DMS 273 (cell line): Measurements from ENCODE around the gene PLIN4.

Experiments used
- DNase-seq: peaks from one replicate; lab custom pipeline; 2025; ENCODE audit not compliant: unreplicated experiment; lab: John Stamatoyannopoulos, UW

Gene PLIN4

GRCh38 chr19:4493104-4493928 lies 25.0 kb downstream of the PLIN4 start:
- DNase-seq: no peak

GRCh38 chr19:4492337-4493103 lies 25.8 kb downstream of the PLIN4 start:
- no peak for DNase-seq

GRCh38 chr19:4491446-4491845 lies 26.8 kb downstream of the PLIN4 start:
- DNase-seq: no peak

- no peak for DNase-seq
These were observed 29.8 kb downstream of the PLIN4 start for GRCh38 chr19:4488496-4488895.

- no peak for DNase-seq
These were observed 30.7 kb downstream of the PLIN4 start for GRCh38 chr19:4487572-4487971.

- no peak for DNase-seq
These were observed 34.9 kb downstream of the PLIN4 start for GRCh38 chr19:4483385-4483784.

GRCh38 chr19:4482721-4483364 lies 35.4 kb downstream of the PLIN4 start:
- DNase-seq: no peak

- DNase-seq: no peak
These were observed 41.1 kb downstream of the PLIN4 start for GRCh38 chr19:4477034-4477801.

- peak; percentile 62 for DNase-seq
These were observed 43.7 kb downstream of the PLIN4 start for GRCh38 chr19:4474514-4475022.

- no peak for DNase-seq
These were observed 44.3 kb downstream of the PLIN4 start for GRCh38 chr19:4473763-4474513.

- no peak for DNase-seq
These were observed 45.1 kb downstream of the PLIN4 start for GRCh38 chr19:4473011-4473762.

GRCh38 chr19:4472174-4472974 lies 45.9 kb downstream of the PLIN4 start, which contains the start of gene HDGFL2:
HDGFL2 (plus strand) TSS chr19:4472297; CDS start chr19:4472351, 54 bp downstream.
- DNase-seq: peak; percentile 49

GRCh38 chr19:4471403-4472173 lies 46.7 kb downstream of the PLIN4 start:
- DNase-seq: peak; percentile 100

GRCh38 chr19:4467835-4468234 lies 50.5 kb downstream of the PLIN4 start:
- no peak for DNase-seq

GRCh38 chr19:4464815-4465581 lies 53.3 kb downstream of the PLIN4 start:
- DNase-seq: no peak

GRCh38 chr19:4457654-4458395 lies 60.5 kb downstream of the PLIN4 start, which contains the start of gene UBXN6:
UBXN6 (minus strand) TSS chr19:4457794; CDS start chr19:4457697, 97 bp downstream.
- peak; percentile 99 for DNase-seq
